Measurements from ENCODE around the gene ITPKC. TPM values are rescaled to one million over a fixed set of nuclear protein-coding genes. Genes with fewer than 3 reads are reported as not detected.
A peak's percentile ranks its signal among the peaks of the same experiment; 100 is the strongest.

ITPKC gene
- total RNA-seq, 1 donor from 2014 or later: 17.6 TPM

GRCh38 chr19:40740747-40741146 is 23.8 kb downstream of the ITPKC start:
- no peak for DNase-seq (ENCODE audit: low read depth)

- no peak for DNase-seq (ENCODE audit: low read depth)
These were observed 24.8 kb downstream of the ITPKC start for GRCh38 chr19:40741527-40742390.

GRCh38 chr19:40742477-40742876 is 25.6 kb downstream of the ITPKC start:
- DNase-seq (ENCODE audit: low read depth): no peak

GRCh38 chr19:40742886-40743285 is 26.0 kb downstream of the ITPKC start:
- no peak for DNase-seq (ENCODE audit: low read depth)

GRCh38 chr19:40743926-40744325 is 27.0 kb downstream of the ITPKC start:
- DNase-seq (ENCODE audit: low read depth): no peak

GRCh38 chr19:40744554-40745401 is 27.9 kb downstream of the ITPKC start:
- DNase-seq (ENCODE audit: low read depth): no peak

- DNase-seq (ENCODE audit: low read depth): peak; percentile 77
These were observed 28.5 kb downstream of the ITPKC start for GRCh38 chr19:40745402-40745780.

- no peak for DNase-seq (ENCODE audit: low read depth)
These were observed 30.6 kb downstream of the ITPKC start for GRCh38 chr19:40747536-40747935.

GRCh38 chr19:40750058-40750873 is 33.4 kb downstream of the ITPKC start, which contains the start of gene ACTMAP:
TSS of gene ACTMAP (minus strand) at chr19:40750477. CDS start at chr19:40749803, 674 bp downstream.
- peak; percentile 98 for DNase-seq (ENCODE audit: low read depth)

GRCh38 chr19:40750874-40751537 is 34.1 kb downstream of the ITPKC start, which contains the start of gene SNRPA:
TSS of gene SNRPA (plus strand) at chr19:40751203. CDS start at chr19:40751409, 206 bp downstream.
- peak; percentile 94 for DNase-seq (ENCODE audit: low read depth)

GRCh38 chr19:40752257-40752781 is 35.4 kb downstream of the ITPKC start:
- DNase-seq (ENCODE audit: low read depth): no peak

- DNase-seq (ENCODE audit: low read depth): peak; percentile 44
These were observed 37.8 kb downstream of the ITPKC start for GRCh38 chr19:40754611-40755247.

GRCh38 chr19:40755248-40755624 is 38.3 kb downstream of the ITPKC start:
- no peak for DNase-seq (ENCODE audit: low read depth)

- no peak for DNase-seq (ENCODE audit: low read depth)
These were observed 38.9 kb downstream of the ITPKC start for GRCh38 chr19:40755791-40756190.

GRCh38 chr19:40756502-40757110 is 39.7 kb downstream of the ITPKC start:
- DNase-seq (ENCODE audit: low read depth): no peak

GRCh38 chr19:40758491-40758890 is 41.6 kb downstream of the ITPKC start:
- no peak for DNase-seq (ENCODE audit: low read depth)

GRCh38 chr19:40759352-40759751 is 42.4 kb downstream of the ITPKC start:
- no peak for DNase-seq (ENCODE audit: low read depth)

GRCh38 chr19:40762754-40763470 is 46.0 kb downstream of the ITPKC start:
- DNase-seq (ENCODE audit: low read depth): no peak

GRCh38 chr19:40763526-40763925 is 46.6 kb downstream of the ITPKC start:
- no peak for DNase-seq (ENCODE audit: low read depth)

Measured in renal cortical epithelial cell (primary cell).